AG09309 (cell line): ENCODE measurements around the gene EXD2.

Experiments
- DNase-seq: peaks from one replicate; pipeline ENCODE4 v3.0.0-alpha.2; 2010; ENCODE audit warnings: low read depth
- H3K4me3 ChIP-seq: 2 replicates; pipeline ENCODE4 v1.5.1; 2011; ENCODE audit warnings: mild to moderate bottlenecking, low read depth, low read length, moderate library complexity; ENCODE audit not compliant: control insufficient read depth
- TF ChIP-seq, protein P1 (sequence below): IDR thresholded peaks from 2 replicates; pipeline ENCODE4 v1.5.1; 2011; ENCODE audit warnings: mild to moderate bottlenecking, low read depth, low read length, inconsistent platforms; ENCODE audit not compliant: insufficient read depth, control insufficient read depth; ENCODE audit errors: missing control alignments

Gene EXD2

DNA sequence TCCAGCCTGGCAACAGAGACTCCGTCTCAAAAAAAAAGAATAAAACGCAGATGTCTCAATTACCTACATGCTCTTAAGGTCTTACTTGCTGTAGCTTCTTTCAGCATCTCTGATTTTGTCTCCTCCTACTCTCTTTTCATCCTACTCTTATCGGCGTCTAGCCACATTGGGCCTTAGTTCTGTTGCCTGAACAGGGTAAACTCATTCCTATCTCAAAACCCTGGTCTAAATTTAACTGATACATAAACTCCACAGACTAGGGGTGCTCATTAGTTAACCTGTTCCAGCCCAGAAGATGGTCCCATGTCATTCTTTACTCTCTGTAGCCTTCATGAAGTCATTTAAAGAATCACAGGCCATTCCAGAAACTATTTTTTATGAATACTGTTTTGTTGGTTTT, 33.6 kb downstream of the EXD2 start:
- no peak overlapping the region for H3K4me3 ChIP-seq
- no peak for DNase-seq
- TF ChIP-seq, protein P1, sequence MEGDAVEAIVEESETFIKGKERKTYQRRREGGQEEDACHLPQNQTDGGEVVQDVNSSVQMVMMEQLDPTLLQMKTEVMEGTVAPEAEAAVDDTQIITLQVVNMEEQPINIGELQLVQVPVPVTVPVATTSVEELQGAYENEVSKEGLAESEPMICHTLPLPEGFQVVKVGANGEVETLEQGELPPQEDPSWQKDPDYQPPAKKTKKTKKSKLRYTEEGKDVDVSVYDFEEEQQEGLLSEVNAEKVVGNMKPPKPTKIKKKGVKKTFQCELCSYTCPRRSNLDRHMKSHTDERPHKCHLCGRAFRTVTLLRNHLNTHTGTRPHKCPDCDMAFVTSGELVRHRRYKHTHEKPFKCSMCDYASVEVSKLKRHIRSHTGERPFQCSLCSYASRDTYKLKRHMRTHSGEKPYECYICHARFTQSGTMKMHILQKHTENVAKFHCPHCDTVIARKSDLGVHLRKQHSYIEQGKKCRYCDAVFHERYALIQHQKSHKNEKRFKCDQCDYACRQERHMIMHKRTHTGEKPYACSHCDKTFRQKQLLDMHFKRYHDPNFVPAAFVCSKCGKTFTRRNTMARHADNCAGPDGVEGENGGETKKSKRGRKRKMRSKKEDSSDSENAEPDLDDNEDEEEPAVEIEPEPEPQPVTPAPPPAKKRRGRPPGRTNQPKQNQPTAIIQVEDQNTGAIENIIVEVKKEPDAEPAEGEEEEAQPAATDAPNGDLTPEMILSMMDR, result no peak

DNA sequence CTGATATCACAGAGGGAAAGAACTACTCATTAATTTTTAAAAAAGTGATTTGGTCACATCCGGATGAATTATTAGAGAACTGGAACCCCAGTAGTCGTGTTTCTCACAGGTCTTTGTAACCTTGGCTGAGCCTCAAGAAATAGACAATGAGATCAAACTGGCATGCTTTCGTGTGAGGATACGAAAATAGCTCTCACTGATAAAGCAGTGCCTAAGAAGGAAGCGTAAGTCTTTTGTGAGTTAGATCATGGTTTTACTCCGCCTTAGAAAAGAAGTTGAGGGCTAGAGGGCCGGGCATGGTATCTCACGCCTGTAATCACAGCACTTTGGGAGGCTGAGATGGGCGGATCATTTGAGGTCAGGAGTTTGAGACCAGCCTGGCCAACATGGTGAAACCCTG, 34.9 kb downstream of the EXD2 start:
- TF ChIP-seq, protein P1, result no peak
- H3K4me3 ChIP-seq, result no peak overlapping the region
- no peak for DNase-seq

DNA sequence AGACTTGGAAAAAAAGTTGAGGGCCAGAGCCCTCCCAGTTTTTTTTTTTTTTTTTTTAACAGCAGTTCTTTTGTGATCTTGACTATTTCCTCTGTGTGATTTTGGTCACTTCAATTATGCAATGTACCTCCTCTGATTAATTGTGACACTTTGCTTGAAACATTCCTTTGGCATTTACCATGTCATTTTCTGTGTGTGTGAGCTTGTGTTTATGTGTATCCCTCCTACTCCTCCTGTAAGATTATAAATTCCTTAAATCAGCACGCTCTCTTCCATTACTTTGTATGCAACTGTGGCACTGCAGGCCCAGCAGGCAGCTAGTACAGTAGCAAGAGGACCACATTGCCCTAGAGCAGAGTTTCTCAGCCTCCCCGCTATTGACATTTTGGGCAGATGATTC, 35.4 kb downstream of the EXD2 start:
- no peak for DNase-seq
- TF ChIP-seq, protein P1, result no peak
- no peak overlapping the region for H3K4me3 ChIP-seq

DNA sequence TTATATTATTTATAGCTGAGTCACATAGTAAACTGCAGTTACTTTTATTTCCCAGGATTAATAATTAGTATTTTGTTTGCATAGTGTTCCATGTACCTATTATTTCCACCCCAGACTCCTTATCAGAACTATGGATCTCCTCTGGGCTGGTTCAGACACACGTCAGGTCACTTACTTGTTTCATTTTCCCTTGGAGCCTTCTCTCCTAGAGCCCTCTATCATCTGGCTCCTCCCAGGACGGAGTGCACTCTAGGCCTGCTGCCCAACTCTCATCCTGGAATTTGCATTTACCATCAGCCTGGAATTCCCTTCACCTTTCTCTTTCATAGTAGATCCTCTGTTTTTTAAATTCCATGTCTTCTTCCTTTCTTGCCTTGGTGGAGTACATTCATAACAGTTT, 40.2 kb downstream of the EXD2 start:
- TF ChIP-seq, protein P1, result no peak
- DNase-seq, result no peak
- no peak overlapping the region for H3K4me3 ChIP-seq

DNA sequence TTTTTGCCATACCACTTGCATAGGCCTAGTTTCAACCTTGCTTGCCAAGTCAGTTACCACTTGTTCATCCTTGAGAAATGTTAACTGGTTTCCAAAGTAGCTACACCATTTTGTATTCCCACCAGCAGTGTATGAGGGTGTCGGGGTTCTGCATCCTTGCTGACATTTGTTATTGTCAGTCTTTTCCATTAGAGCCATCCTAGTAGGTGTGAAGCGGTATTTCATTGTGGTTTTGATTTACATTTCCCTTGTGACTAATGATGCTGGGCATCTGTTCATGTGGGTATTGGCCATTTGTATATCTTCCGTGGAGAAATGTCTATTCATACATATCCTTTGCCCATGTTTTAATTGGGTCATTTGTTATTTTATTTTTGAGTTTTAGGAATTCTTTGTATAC, 41.1 kb downstream of the EXD2 start:
- no peak for DNase-seq
- no peak overlapping the region for H3K4me3 ChIP-seq
- TF ChIP-seq, protein P1, result no peak

DNA sequence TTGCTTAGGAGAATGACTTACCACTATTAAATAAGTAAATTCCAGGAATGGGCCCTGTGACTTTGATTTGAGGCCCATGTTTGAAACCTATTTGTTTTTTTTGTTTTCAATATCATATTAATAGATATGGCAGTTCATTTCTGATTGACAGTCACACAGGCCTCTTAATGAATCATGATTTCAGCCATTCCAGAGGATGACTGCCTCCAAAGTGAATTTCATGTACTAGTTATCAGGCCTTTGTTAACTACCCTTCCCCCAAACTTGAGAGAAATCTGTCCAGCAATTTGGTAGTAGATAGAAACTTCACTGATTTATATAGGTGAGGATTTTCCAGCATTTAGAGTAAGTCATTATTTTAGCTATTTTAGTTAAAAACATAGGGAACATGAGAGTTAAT, 42.8 kb downstream of the EXD2 start:
- DNase-seq, result no peak
- H3K4me3 ChIP-seq, result no peak overlapping the region
- TF ChIP-seq, protein P1, result no peak

DNA sequence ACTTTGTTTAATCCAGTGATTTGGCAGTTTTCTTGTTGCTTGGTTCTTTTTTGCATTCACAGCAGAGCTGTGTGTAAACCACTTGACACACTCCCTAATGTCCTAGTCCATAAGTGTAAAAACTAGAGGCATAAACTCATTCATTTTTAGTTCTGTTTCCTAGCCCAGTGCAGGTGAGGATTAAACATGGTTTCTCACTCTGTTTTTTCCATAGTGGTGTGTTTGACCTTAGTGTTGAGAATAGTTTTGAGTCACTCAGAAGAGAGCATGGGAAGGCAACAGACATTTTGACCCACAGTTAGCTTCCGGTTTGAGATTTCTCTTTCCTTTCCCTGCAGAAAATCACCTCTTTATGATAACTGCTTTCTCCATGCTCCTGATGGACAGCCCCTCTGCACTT, 44.4 kb downstream of the EXD2 start:
- TF ChIP-seq, protein P1, result no peak
- H3K4me3 ChIP-seq, result no peak overlapping the region
- no peak for DNase-seq
